ENCODE measurements around the gene STK33. TPM values are rescaled to one million over a fixed set of nuclear protein-coding genes. Genes with fewer than 3 reads are reported as not detected.

The STK33 gene
- polyA plus RNA-seq, 1 of the 3 experiments (the other 2 are of a cell fraction): 12.3 TPM

- TF ChIP-seq USF2 (IDR thresholded peaks at IDR 0.05; ENCODE audit: borderline replicate concordance, low read depth, low read length) (no peak), NRF1 (IDR thresholded peaks at IDR 0.05; ENCODE audit: low read depth, low read length) (no peak), NFIC (IDR thresholded peaks at IDR 0.05; ENCODE audit: borderline replicate concordance) (no peak), MAX (IDR thresholded peaks at IDR 0.05; ENCODE audit: low read depth) (no peak), RAD21 (IDR thresholded peaks at IDR 0.05; ENCODE audit: low read length) (no peak)
Observed at GRCh38 chr11:8593455-8593854, 573 bp downstream of the STK33 start (continued).

- POLR2A ChIA-PET: no interaction called here
Observed at GRCh38 chr11:8587915-8588314, 6.1 kb downstream of the STK33 start.

More at GRCh38 chr11:8587915-8588314, 6.1 kb downstream of the STK33 start:
- peaks cover 6% of the 10 kb centered on the region in 2 experiments; a peak in 2 of 4 replicates for H3K4me1 ChIP-seq (ENCODE audit: control insufficient read depth in 1 of 2, insufficient read depth in 2 of 2, low read depth in 1 of 2, low read length in 1 of 2)
- no peak overlapping the region for H3K9ac ChIP-seq
- H4K20me1 ChIP-seq (ENCODE audit: insufficient read depth): no peaks in the 10 kb centered on the region
- H3K4me2 ChIP-seq: no peak overlapping the region
- no peaks in the 10 kb centered on the region for H3K79me2 ChIP-seq (ENCODE audit: insufficient read depth)
- H2AFZ ChIP-seq (ENCODE audit: low read depth): no peak overlapping the region
- H3K9me2 ChIP-seq: no peaks in the 10 kb centered on the region
- no peaks in the 10 kb centered on the region for H3K27me3 ChIP-seq (ENCODE audit: insufficient read depth)
- no peak for DNase-seq
- H3K27ac ChIP-seq (ENCODE audit: low read depth in 2 of 2, low read length in 1 of 2): no peak overlapping the region
- peaks cover 0 to 4% of the 10 kb centered on the region in 2 experiments for H3K36me3 ChIP-seq (replicated peaks in 1 of 2; ENCODE audit: control insufficient read depth in 1 of 2, insufficient read depth in 2 of 2, low read length in 1 of 2)
- CTCF ChIA-PET: interaction anchor here (1.2 kb wide), 1 partner anchor 21 kb away, joined by 3 read pairs; no protein-coding TSS in a partner anchor
- no peaks in the 10 kb centered on the region for H3K9me3 ChIP-seq
- no peak for TF ChIP-seq RCOR1 (IDR thresholded peaks at IDR 0.05; ENCODE audit: low read length)
- no peak for TF ChIP-seq RAD21 (IDR thresholded peaks at IDR 0.05; ENCODE audit: low read length)
- TF ChIP-seq GABPA (IDR thresholded peaks at IDR 0.05; ENCODE audit: low read depth): no peak
- no peak for TF ChIP-seq TCF12 (IDR thresholded peaks at IDR 0.05)
- TF ChIP-seq EZH2phosphoT487 (IDR thresholded peaks at IDR 0.05; ENCODE audit: borderline replicate concordance, low read depth): no peak
- TF ChIP-seq YY1 (IDR thresholded peaks at IDR 0.05; ENCODE audit: low read depth): no peak
- TF ChIP-seq MAX (IDR thresholded peaks at IDR 0.05; ENCODE audit: low read depth): no peak
- no peak for TF ChIP-seq POLR2AphosphoS5 (IDR thresholded peaks at IDR 0.05; ENCODE audit: low read depth, low read length)
- no peak for TF ChIP-seq TEAD4 (IDR thresholded peaks at IDR 0.05; ENCODE audit: borderline replicate concordance, insufficient read depth)
- TF ChIP-seq SIN3A (IDR thresholded peaks at IDR 0.05; ENCODE audit: borderline replicate concordance, low read depth, low read length): no peak
- TF ChIP-seq ELF1 (IDR thresholded peaks at IDR 0.05): no peak
- TF ChIP-seq REST (IDR thresholded peaks at IDR 0.05; ENCODE audit: low read depth, low read length): no peak
- no peak for TF ChIP-seq EP300 (IDR thresholded peaks at IDR 0.05; ENCODE audit: borderline replicate concordance in 1 of 2, low read depth in 1 of 2, low read length in 1 of 2)
- no peak for TF ChIP-seq ZBTB33 (IDR thresholded peaks at IDR 0.05; ENCODE audit: borderline replicate concordance, low read depth)
- no peak for TF ChIP-seq FOXJ3 (CRISPR knock-in tag; IDR thresholded peaks at IDR 0.05)
- TF ChIP-seq JUND (IDR thresholded peaks at IDR 0.05): no peak
- H3K4me3 ChIP-seq (ENCODE audit: low read depth in 2 of 2, low read length in 1 of 2): no peak overlapping the region
- peaks cover 14% of the 10 kb centered on the region for H3F3A ChIP-seq (replicated peaks; ENCODE audit: insufficient read depth)
